OCI-LY3 (cell line): ENCODE measurements around the gene ZSCAN29.

Source experiments
- H2AFZ ChIP-seq: fragments of 200-600, 300-600 bp; shearing (Covaris generic); 2 replicates; pipeline ENCODE4 v1.6.0; 2014; ENCODE audit warnings: antibody characterized with exemption, low read depth, low read length
- H3K27ac ChIP-seq: fragments of 200-600, 300-600 bp; sonication (generic); 2 replicates; pipeline ENCODE4 v1.5.1; 2014; ENCODE audit warnings: mild to moderate bottlenecking, low read length, moderate library complexity, mixed read lengths
- H3K27me3 ChIP-seq: fragments of 200-600, 300-600 bp; sonication (generic); 2 replicates; pipeline ENCODE4 v1.6.1; 2014; ENCODE audit warnings: low read depth, low read length, mixed read lengths
- H3K36me3 ChIP-seq: fragments of 200-600, 300-600 bp; sonication (generic); replicated peaks from 2 replicates; pipeline ENCODE3; 2014; ENCODE audit warnings: low read depth, low read length, mixed read lengths
- H3K4me1 ChIP-seq: fragments of 300-600, 200-600 bp; sonication (generic); 2 replicates; pipeline ENCODE4 v1.6.1; 2014; ENCODE audit warnings: low read length, mixed read lengths
- H3K4me2 ChIP-seq: fragments of 200-600, 300-600 bp; sonication (generic); 2 replicates; pipeline ENCODE4 v1.6.1; 2014; ENCODE audit warnings: low read length, mixed read lengths
- H3K4me3 ChIP-seq: fragments of 300-600, 200-600 bp; sonication (generic); 2 replicates; pipeline ENCODE4 v1.5.1; 2014; ENCODE audit warnings: antibody characterized with exemption, mild to moderate bottlenecking, low read length, moderate library complexity
- H3K79me2 ChIP-seq: fragments of 300-600, 200-600 bp; shearing (Covaris generic); 2 replicates; pipeline ENCODE4 v1.6.1; 2014; ENCODE audit warnings: mild to moderate bottlenecking, low read length, mixed read lengths
- H3K9ac ChIP-seq: fragments of 300-600, 200-600 bp; shearing (Covaris generic); 2 replicates; pipeline ENCODE4 v1.6.0; 2014; ENCODE audit warnings: mild to moderate bottlenecking, low read length, moderate library complexity
- H3K9me3 ChIP-seq: fragments of 200-600, 300-600 bp; shearing (Covaris generic); 2 replicates; pipeline ENCODE4 v1.6.1; 2014; ENCODE audit warnings: low read length, mixed read lengths; ENCODE audit not compliant: insufficient read depth
- H4K20me1 ChIP-seq: fragments of 200-600, 300-600 bp; sonication (generic); 2 replicates; pipeline ENCODE4 v1.6.1; 2016; ENCODE audit warnings: low read length, mixed read lengths; ENCODE audit not compliant: insufficient read depth
- CTCF ChIP-seq: fragments of 200-600, 300-600 bp; sonication (generic); IDR thresholded peaks from 2 replicates; pipeline ENCODE4 v1.5.1; 2014; ENCODE audit warnings: antibody characterized with exemption, low read length, low read depth
- EZH2phosphoT487 ChIP-seq: fragments of 200-600 bp; shearing (Covaris generic); IDR thresholded peaks from 2 replicates; pipeline ENCODE4 v1.6.1; 2018; ENCODE audit warnings: antibody characterized with exemption, mixed run types, low read depth

ZSCAN29 gene

DNA sequence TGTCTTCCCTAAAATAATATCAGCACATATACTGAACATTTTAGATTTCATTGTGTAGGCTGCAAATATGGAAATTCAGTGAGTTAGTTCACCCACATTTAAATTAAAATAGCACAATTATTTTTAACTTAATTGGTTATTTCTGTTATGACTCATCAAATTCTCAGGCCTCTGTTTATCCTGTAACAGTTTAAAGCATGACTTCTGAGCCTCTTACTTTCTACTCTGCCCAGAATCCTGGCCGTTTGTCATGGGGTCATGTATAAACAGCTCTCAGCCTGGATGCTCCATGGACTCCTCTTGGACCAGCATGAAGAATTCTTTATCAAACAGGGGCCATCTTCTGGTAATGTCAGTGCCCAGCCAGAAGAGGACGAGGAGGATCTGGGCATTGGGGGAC is 12.2 kb upstream of the ZSCAN29 start:
- Histone ChIP-seq H3K27ac (no peak overlapping the region), H3K4me1 (no peaks in the 10 kb centered on the region), H2AFZ (no peak overlapping the region), H3K79me2 (no peaks in the 10 kb centered on the region), H4K20me1 (no peaks in the 10 kb centered on the region), H3K27me3 (no peaks in the 10 kb centered on the region), H3K4me2 (no peak overlapping the region), H3K9me3 (no peaks in the 10 kb centered on the region), H3K4me3 (no peak overlapping the region), H3K9ac (no peak overlapping the region), H3K36me3 (peaks cover 43% of the 10 kb centered on the region)
- no peak for TF ChIP-seq CTCF
- no peak for TF ChIP-seq EZH2phosphoT487

DNA sequence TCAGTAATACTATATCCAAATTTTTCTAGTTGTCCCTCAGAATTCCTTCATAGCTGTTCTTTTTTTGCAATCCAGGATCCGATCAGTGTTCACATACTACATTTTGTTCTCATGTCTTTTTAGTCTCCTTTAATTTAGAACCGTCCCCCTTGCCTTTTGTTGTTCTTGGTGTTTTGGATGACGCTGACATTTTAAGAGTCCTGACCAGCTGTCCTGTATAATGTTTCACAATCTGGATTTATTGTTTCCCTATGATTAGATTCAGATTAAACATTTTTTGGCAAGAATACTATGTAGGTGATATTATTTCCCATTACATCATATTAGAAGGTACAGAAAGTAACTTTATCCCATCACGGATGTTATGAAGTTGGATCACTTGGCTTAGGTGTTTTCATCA is 11.5 kb upstream of the ZSCAN29 start:
- no peak for TF ChIP-seq CTCF
- no peak for TF ChIP-seq EZH2phosphoT487
- H3K27ac ChIP-seq = no peak overlapping the region
- H4K20me1 ChIP-seq = no peaks in the 10 kb centered on the region
- no peaks in the 10 kb centered on the region for H3K79me2 ChIP-seq
- no peaks in the 10 kb centered on the region for H3K9me3 ChIP-seq
- no peaks in the 10 kb centered on the region for H3K27me3 ChIP-seq
- no peak overlapping the region for H2AFZ ChIP-seq
- no peak overlapping the region for H3K4me3 ChIP-seq
- no peak overlapping the region for H3K4me2 ChIP-seq
- H3K4me1 ChIP-seq = no peaks in the 10 kb centered on the region
- peaks cover 45% of the 10 kb centered on the region for H3K36me3 ChIP-seq
- H3K9ac ChIP-seq = no peak overlapping the region

GRCh38 chr15:43378601-43379000 is 7.8 kb upstream of the ZSCAN29 start:
- H3K27ac ChIP-seq = no peak overlapping the region
- no peak for TF ChIP-seq EZH2phosphoT487
- no peak for TF ChIP-seq CTCF
- H3K4me2 ChIP-seq = no peak overlapping the region
- H3K9ac ChIP-seq = no peak overlapping the region
- peaks cover 6% of the 10 kb centered on the region; the same call in 1 of the 2 replicates for H4K20me1 ChIP-seq
- no peak overlapping the region for H3K4me3 ChIP-seq
- H3K27me3 ChIP-seq = no peaks in the 10 kb centered on the region
- peaks cover 45% of the 10 kb centered on the region for H3K36me3 ChIP-seq
- H3K79me2 ChIP-seq = peaks cover 10% of the 10 kb centered on the region
- H3K9me3 ChIP-seq = no peaks in the 10 kb centered on the region
- no peaks in the 10 kb centered on the region for H3K4me1 ChIP-seq
- no peak overlapping the region for H2AFZ ChIP-seq

- H3K9me3 ChIP-seq = no peaks in the 10 kb centered on the region
- no peak overlapping the region for H3K9ac ChIP-seq
- peaks cover 9% of the 10 kb centered on the region for H3K4me1 ChIP-seq
- no peak overlapping the region for H3K4me2 ChIP-seq
- peaks cover 6% of the 10 kb centered on the region; the same call in 1 of the 2 replicates for H4K20me1 ChIP-seq
- no peak overlapping the region for H2AFZ ChIP-seq
- H3K27me3 ChIP-seq = no peaks in the 10 kb centered on the region
- H3K36me3 ChIP-seq = peaks cover 36% of the 10 kb centered on the region
- H3K79me2 ChIP-seq = peaks cover 32% of the 10 kb centered on the region
- no peak overlapping the region for H3K4me3 ChIP-seq
- H3K27ac ChIP-seq = no peak overlapping the region
- TF ChIP-seq EZH2phosphoT487 = no peak
- peak; percentile 79 for TF ChIP-seq CTCF
Observed at GRCh38 chr15:43376017-43376705, 5.3 kb upstream of the ZSCAN29 start.
